ENCODE measurements around the gene GNAI3.

- TF ChIP-seq CTCF (IDR thresholded peaks at IDR 0.05) (no peak), POLR2A (IDR thresholded peaks at IDR 0.05) (no peak)
These were observed 79.4 kb downstream of the GNAI3 start for GRCh38 chr1:109627692-109628399.

Data from vagina (tissue), 2 donors.